ENCODE data around the gene KRT86. TPM values are rescaled to one million over a fixed set of nuclear protein-coding genes. Genes with fewer than 3 reads are reported as not detected.
"Not testable (repeated sequence)": the region's sequence is repeated elsewhere in the genome, so short reads cannot be mapped to it uniquely, and the experiment has no call there.

The KRT86 gene
- polyA plus RNA-seq, 1 donor (not counting 4 experiments of a cell fraction or from before 2014, with no cell fraction given): not detected

GRCh38 chr12:52252175-52252615 is 22.2 kb upstream of the KRT86 start:
- H3K36me3 ChIP-seq (ENCODE audit: control insufficient read depth in 2 of 2, extremely low read depth in 1 of 2, insufficient read depth in 2 of 2, low read length in 2 of 2); H3K4me3 ChIP-seq (ENCODE audit: control insufficient read depth in 2 of 3, extremely low read depth in 1 of 3, insufficient read depth in 2 of 3, low read depth in 1 of 3, low read length in 3 of 3); DNase-seq (ENCODE audit: low read depth, low spot score); H3K4me2 ChIP-seq (ENCODE audit: control insufficient read depth, extremely low read depth, insufficient read depth, low read depth, low read length); H2AFZ ChIP-seq (ENCODE audit: control insufficient read depth, low read length); dilution Hi-C loops (cut with MboI; ENCODE audit: extremely low pct_ligation_motif_present, low sequenced_read_pairs); H3K9me1 ChIP-seq (ENCODE audit: control insufficient read depth, extremely low read depth, insufficient read depth, low read length); H3K79me2 ChIP-seq (ENCODE audit: control insufficient read depth, insufficient read depth, low read length); H3K9me3 ChIP-seq (ENCODE audit: control insufficient read depth, low read depth, low read length); H3K9ac ChIP-seq (ENCODE audit: control insufficient read depth, extremely low read depth, insufficient read depth, low read length); H3K27ac ChIP-seq (ENCODE audit: control insufficient read depth, insufficient read depth, low read length); H3K4me1 ChIP-seq (ENCODE audit: control insufficient read depth, extremely low read depth, insufficient read depth, low read length); H4K20me1 ChIP-seq (ENCODE audit: control insufficient read depth, extremely low read depth, insufficient read depth, low read length); FAIRE-seq; H3K27me3 ChIP-seq (ENCODE audit: control insufficient read depth, extremely low read depth, insufficient read depth, low read length): not testable (repeated sequence)
- TF ChIP-seq CTCF (optimal IDR thresholded peaks at IDR 0.05 in 1 of 3, IDR thresholded peaks at IDR 0.05 in 1 of 3, conservative IDR thresholded peaks at IDR 0.05 in 1 of 3; ENCODE audit: extremely low read depth in 1 of 3, insufficient read depth in 2 of 3, low read length in 3 of 3): peak in 2 of 3 experiments; percentile 25 to 28

- H3K79me2 ChIP-seq (ENCODE audit: control insufficient read depth, insufficient read depth, low read length): no peaks in the 10 kb centered on the region
- dilution Hi-C loops (cut with MboI; ENCODE audit: extremely low pct_ligation_motif_present, low sequenced_read_pairs): no loop called here
- no peak overlapping the region for H3K27ac ChIP-seq (ENCODE audit: control insufficient read depth, insufficient read depth, low read length)
- no peak overlapping the region for H3K9ac ChIP-seq (ENCODE audit: control insufficient read depth, extremely low read depth, insufficient read depth, low read length)
- no peaks in the 10 kb centered on the region for H3K36me3 ChIP-seq (ENCODE audit: control insufficient read depth in 2 of 2, extremely low read depth in 1 of 2, insufficient read depth in 2 of 2, low read length in 2 of 2)
- H3K9me1 ChIP-seq (ENCODE audit: control insufficient read depth, extremely low read depth, insufficient read depth, low read length): no peaks in the 10 kb centered on the region
- DNase-seq (ENCODE audit: low read depth, low spot score) (no peak), FAIRE-seq (no peak)
- no peak overlapping the region for H3K4me3 ChIP-seq (ENCODE audit: control insufficient read depth in 2 of 3, extremely low read depth in 1 of 3, insufficient read depth in 2 of 3, low read depth in 1 of 3, low read length in 3 of 3)
- TF ChIP-seq EZH2 (IDR thresholded peaks at IDR 0.05; ENCODE audit: low read length) (no peak), CTCF (optimal IDR thresholded peaks at IDR 0.05 in 1 of 3, IDR thresholded peaks at IDR 0.05 in 1 of 3, conservative IDR thresholded peaks at IDR 0.05 in 1 of 3; ENCODE audit: extremely low read depth in 1 of 3, insufficient read depth in 2 of 3, low read length in 3 of 3) (no peak)
- no peaks in the 10 kb centered on the region for H3K9me3 ChIP-seq (ENCODE audit: control insufficient read depth, low read depth, low read length)
- H4K20me1 ChIP-seq (ENCODE audit: control insufficient read depth, extremely low read depth, insufficient read depth, low read length): no peaks in the 10 kb centered on the region
- H3K4me2 ChIP-seq (ENCODE audit: control insufficient read depth, extremely low read depth, insufficient read depth, low read depth, low read length): no peak overlapping the region
- H2AFZ ChIP-seq (ENCODE audit: control insufficient read depth, low read length): no peak overlapping the region
- H3K4me1 ChIP-seq (ENCODE audit: control insufficient read depth, extremely low read depth, insufficient read depth, low read length): no peaks in the 10 kb centered on the region
- H3K27me3 ChIP-seq (ENCODE audit: control insufficient read depth, extremely low read depth, insufficient read depth, low read length): peaks cover 9% of the 10 kb centered on the region
Observed at GRCh38 chr12:52252728-52253343, 21.6 kb upstream of the KRT86 start.

All from keratinocyte (primary cell).